Choroid plexus epithelial cell (primary cell): Measurements from ENCODE around the gene NUS1.
"Not testable (repeated sequence)": the region's sequence is repeated elsewhere in the genome, so short reads cannot be mapped to it uniquely, and the experiment has no call there.

ENCODE experiments used
- DNase-seq: peaks from one replicate; pipeline ENCODE4 v3.0.0-alpha.2; 2010; ENCODE audit warnings: low read depth
- H3K4me3 ChIP-seq: 2 replicates; pipeline ENCODE4 v1.5.1; 2011; ENCODE audit warnings: low read depth, mild to moderate bottlenecking, control low read depth, low read length, moderate library complexity
- CTCF ChIP-seq: conservative IDR thresholded peaks from 2 replicates; pipeline ENCODE4 v1.5.1; 2011; ENCODE audit warnings: low read depth, mild to moderate bottlenecking, control low read depth, inconsistent platforms, low read length, moderate library complexity

The NUS1 gene

GRCh38 chr6:117674991-117675657 lies at the start of gene NUS1:
TSS of gene NUS1 (plus strand) at chr6:117675469. CDS start at chr6:117675671, 202 bp downstream.
- peak; percentile 98 for DNase-seq
- peak within 1 kb of the TSS; percentile 79 for H3K4me3 ChIP-seq
- peak; percentile 79 for TF ChIP-seq CTCF

- no peak for TF ChIP-seq CTCF
- no peak overlapping the region for H3K4me3 ChIP-seq
- no peak for DNase-seq
Measured at GRCh38 chr6:117627533-117627932, 47.7 kb upstream of the NUS1 start.

GRCh38 chr6:117629119-117629660 lies 46.1 kb upstream of the NUS1 start:
- DNase-seq = no peak
- TF ChIP-seq CTCF = no peak
- no peak overlapping the region for H3K4me3 ChIP-seq

GRCh38 chr6:117637770-117638169 lies 37.5 kb upstream of the NUS1 start:
- H3K4me3 ChIP-seq = no peak overlapping the region
- no peak for DNase-seq
- no peak for TF ChIP-seq CTCF

- no peak for DNase-seq
- no peak overlapping the region for H3K4me3 ChIP-seq
- TF ChIP-seq CTCF = no peak
Measured at GRCh38 chr6:117642976-117643375, 32.3 kb upstream of the NUS1 start.

- H3K4me3 ChIP-seq, DNase-seq: not testable (repeated sequence)
Measured at GRCh38 chr6:117651984-117652383, 23.3 kb upstream of the NUS1 start.

- TF ChIP-seq CTCF = no peak
- no peak overlapping the region for H3K4me3 ChIP-seq
- no peak for DNase-seq
Measured at GRCh38 chr6:117653949-117654348, 21.3 kb upstream of the NUS1 start.
